NCI-H2107 treated with DMSO at 0.1 percent for 48 hours (cell line): ENCODE results near the gene HYDIN.

Experiments used
- DNase-seq: peaks from one replicate; lab custom pipeline; 2025; ENCODE audit not compliant: unreplicated experiment; lab: John Stamatoyannopoulos, UW

The HYDIN gene

DNA sequence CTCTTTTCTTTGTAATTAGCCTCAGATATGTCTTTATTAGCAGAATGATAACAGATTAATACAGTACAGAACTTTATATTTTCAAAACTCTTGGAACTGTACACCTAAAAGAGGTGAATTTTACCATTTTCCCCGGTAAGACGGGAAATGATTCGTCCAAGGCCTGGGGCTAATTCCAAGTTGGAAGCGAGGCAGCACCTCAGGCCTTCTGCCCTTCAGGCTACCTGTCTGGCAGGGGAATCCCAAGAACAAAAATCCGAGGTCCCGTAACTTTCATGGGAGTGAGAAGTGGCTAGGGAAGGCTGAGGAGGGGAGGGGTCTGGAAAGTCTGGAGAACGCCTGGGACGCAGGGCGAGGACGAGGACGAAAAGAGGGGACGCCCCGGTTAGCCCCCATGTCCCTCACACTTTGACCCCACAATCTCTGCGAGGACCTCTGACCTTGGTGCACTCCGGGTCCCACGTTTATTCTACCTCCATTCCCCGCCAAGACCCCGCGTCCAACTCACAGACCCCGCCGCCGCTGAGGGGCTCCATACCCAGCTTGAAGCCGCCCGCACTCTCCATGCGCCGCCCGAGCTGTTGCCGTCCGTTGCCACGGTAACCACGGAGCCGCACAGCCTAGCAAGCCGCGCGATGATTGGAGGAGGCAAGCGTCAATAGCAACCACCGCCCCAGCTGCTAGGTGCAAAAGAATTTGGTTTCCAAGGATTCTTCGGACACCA lies at the start of gene HYDIN:
TSS of gene HYDIN (minus strand) at position 601 of the 724 bp plus-strand sequence. CDS start 43,827 bp downstream, outside the sequence.
- DNase-seq, result peak; percentile 29

DNA sequence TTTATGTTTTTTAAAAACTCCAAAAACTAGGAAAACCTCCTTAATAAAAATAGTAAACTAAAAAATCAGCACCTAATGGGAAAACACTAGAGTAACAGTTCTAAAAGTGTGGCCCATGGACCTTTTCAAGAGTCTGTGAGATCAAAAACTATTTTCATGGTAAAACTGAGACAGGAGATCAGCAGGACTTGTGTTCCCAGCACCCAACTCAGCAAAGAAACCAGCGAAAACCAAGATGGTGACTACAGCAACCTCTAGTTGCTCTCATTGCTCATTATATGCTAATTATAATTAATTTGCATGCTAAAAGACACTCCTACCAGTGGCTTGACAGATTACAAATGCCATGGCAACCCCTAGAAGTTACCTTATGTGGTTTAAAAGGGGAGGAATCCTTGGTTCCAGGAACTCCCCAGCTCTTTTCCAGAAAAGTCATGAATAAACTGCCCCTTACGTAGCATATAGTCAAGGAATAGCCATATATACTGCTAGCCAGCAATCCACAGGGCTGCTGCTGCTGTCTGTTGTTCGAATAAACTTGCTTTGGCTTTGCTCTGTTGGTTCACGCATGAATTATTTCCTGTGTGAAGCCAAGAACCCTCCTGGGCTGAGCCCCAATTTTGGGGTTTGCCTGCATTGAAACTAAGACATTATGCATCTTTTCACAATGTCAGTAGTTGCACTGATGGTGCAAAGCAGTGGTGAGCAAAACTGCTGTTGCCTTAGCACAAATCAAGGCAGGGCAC lies 46.2 kb upstream of the HYDIN start:
- DNase-seq, result no peak

DNA sequence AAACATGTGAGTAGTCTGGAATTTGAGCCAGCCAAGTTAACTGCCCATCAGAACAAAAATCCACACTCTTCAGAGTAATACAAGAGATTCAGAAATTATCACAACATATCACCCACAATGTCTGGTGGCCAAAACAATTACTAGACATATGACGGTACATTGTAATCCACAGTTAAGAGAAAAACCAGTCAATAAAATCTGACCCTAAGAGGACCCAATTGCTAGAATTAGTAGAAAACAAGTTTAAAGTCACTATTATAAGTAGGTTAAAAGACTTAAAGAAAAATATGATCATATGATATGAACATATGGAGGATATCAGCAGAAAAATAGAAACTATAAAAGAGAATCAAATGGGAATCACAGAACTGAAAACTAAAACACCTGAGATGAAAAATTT lies 42.9 kb upstream of the HYDIN start:
- DNase-seq, result no peak

DNA sequence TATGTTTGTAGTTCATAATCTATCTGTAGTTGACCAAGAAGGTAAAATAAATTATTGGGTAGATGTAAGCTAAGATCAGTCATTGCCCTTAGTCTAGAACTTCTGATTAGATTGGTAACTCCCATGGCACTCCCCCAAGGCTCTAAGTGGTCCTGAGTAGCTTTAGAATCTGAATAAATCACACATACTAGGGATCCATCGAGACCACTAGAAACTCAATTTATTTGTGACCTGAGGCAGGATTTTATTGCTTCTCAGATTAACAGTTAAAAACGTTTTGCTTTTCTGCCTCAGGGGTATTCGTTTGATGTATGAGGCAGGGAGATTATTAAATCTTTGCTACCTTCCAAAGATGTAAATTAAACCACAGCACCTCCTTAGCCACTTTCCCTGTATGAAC lies 33.8 kb upstream of the HYDIN start:
- DNase-seq, result no peak

DNA sequence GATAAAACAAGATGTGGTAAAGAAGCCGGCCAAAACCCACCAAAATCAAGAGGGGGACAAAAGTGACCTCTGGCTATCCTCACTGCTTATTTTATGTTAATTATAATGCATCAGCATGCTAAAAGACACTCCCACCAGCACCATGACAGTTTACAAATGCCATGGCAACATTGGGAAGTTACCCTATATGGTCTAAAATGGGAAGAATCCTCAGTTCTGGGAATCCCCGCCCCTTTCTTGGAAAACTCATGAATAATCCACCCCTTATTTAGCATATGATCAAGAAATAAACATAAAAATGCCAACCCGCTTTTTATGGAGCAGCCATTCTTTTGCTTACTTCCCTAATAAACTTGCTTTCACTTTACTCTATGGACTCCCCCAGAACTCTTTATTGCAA lies 33.1 kb upstream of the HYDIN start:
- DNase-seq, result no peak

DNA sequence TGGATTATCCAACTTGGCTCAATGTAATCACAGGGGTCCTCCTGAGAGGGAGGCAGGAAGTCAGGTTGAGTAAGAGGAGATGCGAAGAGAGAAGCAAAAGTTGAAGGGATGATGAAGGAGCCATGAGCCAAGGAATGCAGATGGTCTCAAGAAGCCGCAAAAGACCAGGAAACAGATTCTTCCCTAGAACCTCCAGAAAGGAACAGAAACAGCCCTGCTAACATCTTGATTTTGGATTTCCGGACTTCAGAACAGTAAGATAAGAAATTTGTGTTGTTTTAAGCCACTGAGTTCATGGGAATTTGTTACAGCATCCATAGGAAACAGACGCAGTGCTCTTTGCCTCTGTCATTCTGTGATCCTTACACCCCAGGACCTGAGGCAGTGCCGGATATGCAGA lies 31.9 kb upstream of the HYDIN start:
- no peak for DNase-seq

DNA sequence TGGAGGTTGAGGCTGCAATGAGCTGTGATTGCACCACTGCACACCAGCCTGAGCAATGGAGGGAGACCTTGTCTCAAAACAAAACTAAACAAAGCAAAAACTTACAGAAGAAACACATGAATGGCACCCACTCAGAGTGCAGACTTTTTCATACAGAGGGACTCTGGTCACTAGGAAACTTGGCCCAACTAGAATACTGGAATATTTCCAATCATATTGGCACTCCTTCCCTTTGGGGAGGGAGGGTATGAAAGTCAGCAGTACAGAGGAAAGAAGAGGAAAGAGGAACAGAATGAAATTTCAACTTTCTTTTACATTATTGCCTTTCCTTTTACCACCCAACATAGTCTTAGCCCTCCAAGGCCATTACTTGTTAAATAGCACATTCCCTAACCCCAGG lies 30.5 kb upstream of the HYDIN start:
- DNase-seq, result no peak

DNA sequence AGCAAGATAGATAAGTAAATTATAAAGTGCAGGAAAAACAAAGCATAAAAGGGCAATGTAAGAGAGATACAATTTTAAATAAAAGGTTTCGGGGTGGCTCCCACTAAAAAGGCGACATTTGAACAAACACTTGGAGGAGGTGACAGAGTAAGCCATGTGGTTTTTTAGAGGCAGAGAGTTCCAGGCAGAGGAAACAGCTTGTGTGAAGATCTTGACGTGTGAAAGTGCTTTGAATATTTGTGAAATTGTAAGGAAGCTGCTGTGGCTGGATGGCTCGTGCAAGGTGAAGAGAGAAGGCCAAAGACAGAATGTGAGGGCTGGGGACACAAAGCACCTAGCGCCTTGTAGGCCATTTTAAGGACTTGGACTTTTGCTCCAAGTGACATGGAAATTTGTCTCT lies 28.6 kb upstream of the HYDIN start:
- DNase-seq, result no peak

DNA sequence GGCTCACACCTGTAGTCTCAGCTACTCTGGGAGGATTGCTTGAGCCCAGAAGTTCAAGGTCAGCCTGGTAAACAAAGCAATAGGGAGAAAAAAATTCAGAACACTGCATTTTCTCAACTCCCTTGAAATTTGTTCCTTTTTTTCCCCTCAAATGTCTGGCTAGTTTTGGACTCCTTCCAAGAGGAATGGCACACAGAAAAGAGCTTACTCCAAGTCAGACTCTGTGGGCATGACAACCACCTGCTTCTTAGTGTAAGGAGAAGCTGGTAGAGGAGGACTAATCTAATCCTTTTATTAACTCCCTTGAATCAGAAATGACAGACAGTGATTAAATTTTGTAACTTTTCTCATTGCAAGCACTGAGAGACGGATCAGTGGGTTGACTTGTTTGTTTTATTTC lies 27.9 kb upstream of the HYDIN start:
- no peak for DNase-seq

DNA sequence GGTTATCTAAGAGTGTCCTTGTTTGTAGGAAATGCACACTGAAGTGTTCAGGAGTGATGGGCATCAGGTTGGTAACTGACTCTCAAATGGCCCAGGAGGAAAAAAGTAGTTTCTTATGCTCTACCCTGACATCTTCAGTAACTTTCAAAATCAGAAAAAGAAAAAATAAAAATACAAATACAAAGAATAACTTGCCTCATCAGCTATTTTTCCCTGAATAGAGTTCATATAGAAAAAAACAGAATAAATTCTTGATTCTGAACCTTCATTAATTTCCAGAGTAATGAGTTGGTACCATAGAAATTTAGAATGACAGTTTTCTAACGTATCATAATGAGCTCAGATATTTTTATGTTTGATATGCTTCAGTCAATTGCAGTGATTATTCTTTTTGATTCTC lies 27.2 kb upstream of the HYDIN start:
- DNase-seq, result no peak

DNA sequence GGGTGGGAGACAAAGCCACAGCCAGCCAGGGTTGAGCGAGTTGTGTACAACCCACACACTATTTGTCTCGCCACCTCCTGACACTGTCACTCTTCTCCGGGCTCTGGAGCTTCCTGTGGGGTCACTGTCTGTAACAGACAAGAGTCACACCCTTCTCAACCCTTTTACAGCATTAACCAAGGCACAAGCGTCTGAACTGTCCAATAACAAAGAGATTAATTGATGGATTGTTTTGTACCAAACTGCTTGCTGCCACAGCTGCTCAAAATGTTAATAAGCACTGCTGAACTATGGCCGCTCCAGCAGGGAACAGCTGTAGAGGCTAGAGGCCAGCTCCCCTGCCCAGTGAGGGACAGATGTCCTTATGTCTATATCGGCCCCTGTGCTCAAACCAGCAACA lies 25.2 kb upstream of the HYDIN start:
- DNase-seq, result no peak

DNA sequence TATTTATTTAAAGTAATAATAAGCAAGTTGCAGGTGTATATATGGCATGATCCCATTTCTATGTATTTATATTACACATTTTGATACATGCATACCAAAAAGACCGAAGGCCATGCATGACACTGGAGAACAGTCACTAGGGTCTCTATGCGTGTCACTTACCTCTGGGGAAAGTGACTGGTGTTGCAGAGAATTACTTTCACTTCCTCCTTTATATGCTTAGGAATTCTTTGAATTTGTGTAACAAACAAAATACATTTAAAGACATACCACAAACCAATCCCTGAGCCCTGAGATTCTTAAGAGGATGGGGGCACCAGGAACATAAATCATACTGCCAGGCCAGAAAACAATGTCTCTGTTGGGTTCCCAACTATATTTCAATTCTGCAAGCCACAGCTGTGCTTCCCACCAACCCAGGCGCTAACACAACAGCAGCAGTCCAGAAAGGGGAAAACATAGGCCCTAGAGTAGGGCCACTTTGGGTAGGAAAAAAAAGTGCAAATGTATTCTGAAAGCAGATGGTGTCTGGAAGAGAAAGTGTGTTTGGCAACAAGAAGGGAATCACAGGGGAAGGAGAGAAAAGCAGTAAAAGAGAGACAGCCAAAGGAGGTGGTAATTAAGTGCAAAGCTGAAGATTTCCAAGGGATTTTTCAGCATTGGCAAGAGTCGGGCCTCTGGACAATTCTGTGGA lies 24.5 kb upstream of the HYDIN start:
- peak; percentile 4 for DNase-seq

DNA sequence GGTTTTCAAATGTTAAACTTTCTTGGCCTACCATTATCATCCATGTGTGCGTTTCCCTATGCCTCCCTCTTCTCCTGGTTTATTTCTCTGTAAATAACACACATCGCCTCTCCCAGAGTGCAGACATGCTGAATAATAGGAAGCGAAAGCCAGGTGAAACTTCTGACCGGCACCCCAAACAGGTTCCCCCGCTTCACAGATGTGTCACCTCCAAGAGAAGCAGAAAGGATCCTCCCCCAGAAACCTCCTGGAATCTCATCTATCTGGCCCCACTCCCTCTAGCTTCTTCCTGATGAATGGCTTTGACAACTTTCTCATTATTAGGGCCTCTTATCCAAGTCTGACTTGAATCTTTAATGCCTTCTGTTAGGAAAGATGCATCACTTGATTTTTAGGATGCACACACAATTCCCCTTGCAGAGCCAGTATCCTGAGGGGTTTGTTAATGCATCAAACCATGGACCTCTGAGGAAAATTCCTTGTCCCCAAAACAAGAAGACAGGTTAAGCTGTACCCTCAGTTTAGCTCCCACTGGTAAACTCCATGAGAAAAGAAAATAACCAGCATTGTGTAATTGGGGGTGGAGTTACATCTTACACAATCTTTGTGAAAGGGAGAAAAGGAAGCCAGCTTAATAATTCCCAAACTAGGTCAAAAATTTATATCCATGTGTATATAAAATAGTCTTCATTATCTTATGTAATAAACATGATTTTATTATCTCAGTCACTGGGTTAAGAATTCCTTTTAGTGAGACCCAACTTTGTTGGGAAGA lies 20.1 kb upstream of the HYDIN start:
- DNase-seq, result no peak

DNA sequence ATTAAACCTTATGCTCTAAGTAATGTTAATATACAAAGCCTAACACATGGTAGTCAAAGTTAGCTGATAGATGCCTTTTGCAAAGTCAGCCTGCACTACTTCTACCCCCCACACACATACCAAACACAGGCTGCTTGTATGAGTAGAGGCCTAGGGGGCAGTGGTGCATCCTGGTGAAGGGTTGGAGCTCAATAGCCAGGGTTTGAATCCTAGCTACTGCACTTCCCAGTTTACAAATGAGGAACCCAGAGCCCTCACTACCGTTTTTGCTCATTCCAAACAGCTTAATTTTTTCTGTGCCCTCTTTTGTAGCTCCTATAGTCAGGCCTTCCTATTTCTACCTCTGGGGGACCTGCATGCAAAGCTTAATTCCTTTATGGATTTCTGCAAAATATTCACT lies 18.9 kb upstream of the HYDIN start:
- DNase-seq, result no peak

DNA sequence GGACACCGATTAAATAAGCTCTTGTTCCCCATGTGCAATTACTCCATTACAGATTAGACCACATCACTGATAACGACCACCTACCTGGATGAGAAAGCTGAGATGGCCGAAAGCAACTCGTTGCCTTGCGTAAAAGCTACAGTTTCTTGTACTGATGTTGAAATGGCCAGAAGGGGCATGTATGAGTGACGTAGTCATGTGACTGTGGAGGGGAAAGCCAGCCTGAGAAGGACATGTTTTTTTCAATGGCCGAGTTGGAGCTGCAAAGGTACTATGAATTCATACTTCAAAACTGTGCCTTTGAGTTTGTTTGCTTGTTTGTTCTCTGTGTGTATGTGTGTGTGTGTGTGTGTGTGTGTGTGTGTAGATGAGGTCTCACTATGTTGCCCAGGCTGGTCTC lies 17.0 kb upstream of the HYDIN start:
- no peak for DNase-seq

DNA sequence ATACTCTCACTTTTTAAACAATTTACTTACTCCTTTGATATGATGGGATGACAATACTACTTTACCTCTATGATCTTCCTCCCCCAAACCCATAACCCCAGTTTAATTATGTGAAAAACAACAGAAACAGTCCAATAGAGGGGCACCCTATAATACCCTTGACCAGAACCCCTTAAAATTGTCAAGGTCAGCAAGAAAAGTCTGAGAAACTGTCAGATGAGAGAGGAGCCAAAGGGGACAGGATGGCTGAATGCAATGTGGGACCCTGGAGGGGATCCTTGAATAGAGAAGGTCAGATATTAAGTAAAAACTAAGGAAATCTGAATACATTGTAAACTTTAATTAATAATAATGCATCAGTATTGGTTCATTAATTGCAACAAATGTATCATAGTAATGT lies 15.8 kb upstream of the HYDIN start:
- DNase-seq, result no peak

DNA sequence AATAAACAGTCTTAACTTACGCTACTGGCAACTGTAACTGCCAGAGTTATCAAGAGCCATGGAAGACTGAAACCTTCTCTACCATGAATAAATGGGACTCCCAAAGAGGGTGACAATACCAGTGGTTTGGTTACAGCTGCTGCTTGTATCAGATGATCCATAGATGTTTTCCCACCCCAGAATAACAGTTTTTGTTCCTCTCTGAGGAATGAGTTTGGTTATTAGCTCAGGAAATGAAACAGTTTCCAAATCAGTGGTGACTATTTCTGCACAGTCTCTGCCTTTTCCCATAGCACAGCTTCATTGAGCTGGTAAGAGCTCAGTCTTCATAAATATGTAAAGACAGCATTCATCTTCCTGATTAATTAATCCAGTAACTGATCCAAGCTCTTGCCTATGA lies 14.0 kb upstream of the HYDIN start:
- no peak for DNase-seq

DNA sequence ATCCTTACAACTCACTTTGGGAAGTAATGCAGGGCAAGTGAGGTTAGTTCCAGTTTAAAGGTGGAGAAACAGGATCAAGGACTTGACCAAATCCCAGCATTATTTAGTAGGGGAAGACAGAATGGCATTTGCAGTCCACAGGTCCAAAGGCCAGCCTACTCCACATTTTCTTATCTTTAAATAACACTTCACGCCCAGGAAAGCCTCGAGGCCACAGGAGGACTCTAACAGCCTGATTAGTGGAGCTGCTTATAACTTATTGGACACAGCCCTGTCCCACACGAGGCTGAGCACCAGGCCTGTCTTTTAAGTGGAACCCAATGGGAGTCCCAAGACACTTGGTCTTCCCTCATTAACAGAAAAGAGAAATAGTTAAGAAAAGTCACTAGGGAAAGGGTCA lies 12.1 kb upstream of the HYDIN start:
- DNase-seq, result no peak

DNA sequence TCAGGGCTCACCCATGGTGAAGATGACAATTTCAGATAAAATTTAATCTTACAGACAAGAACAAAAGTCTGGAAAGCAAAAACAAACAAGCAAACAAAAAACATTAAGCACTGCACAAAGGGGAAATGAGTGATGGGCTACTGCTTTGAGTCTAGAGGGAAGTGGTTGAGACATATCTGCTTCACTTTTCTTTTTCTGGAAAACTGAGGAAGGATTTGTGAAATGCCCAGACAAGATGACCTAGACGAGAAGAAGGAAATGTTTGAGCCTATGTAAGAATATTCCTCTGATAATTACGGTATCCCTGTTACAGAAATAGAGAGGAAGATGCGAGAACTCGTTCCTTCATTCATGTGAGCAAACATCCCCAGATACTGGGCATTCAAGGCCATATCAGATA lies 11.5 kb upstream of the HYDIN start:
- DNase-seq, result no peak

DNA sequence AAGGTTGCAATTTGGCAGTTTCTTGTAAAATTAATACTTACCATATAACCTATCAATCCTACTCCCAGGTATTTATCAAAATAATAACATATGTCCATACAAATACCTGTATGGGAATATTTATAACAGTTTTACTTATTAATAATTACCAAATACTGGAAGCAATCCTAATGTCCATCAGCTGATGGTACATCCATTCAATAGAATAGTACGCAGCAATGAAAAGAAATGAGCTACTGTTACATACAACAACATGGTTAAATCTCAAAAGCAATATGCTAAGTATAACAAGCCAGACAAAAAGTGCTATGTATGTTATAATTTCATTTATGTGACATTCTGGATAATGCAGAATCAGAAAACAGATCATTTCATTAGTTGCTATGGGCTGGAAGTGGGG lies 1.2 kb downstream of the HYDIN start:
- no peak for DNase-seq
